Activated CD4-positive, alpha-beta memory T cell treated with anti-CD3 and anti-CD28 coated beads, Interleukin-2, amount 10 ng/mL, durations not matched to agents 7 days and 5 days (primary cell): Measurements from ENCODE around the gene CELA1. TPM values are rescaled to one million over a fixed set of nuclear protein-coding genes. Genes with fewer than 3 reads are reported as not detected.

Experiments
- CTCF ChIA-PET: fragments of 350-600 bp; sonication (Branson Sonifier 250); formaldehyde crosslinking; loops from one replicate; lab custom pipeline; 2021; ENCODE audit warnings: antibody characterized with exemption, inconsistent platforms; lab: Charles Lee
- POLR2A ChIA-PET: fragments of 350-600 bp; sonication (Branson Sonifier 250); formaldehyde crosslinking; loops from one replicate; lab custom pipeline; 2021; ENCODE audit warnings: antibody characterized with exemption; lab: Charles Lee
- DNase-seq: peaks from one replicate; pipeline ENCODE4 v3.0.0-alpha.2; 2020
- H3K27ac Mint-ChIP-seq: one replicate; pipeline ENCODE4 v1.8.0; 2021; ENCODE audit warnings: mild to moderate bottlenecking, mixed read lengths
- H3K27me3 Mint-ChIP-seq: one replicate; pipeline ENCODE4 v1.8.0; 2021; ENCODE audit warnings: mixed read lengths
- H3K36me3 Mint-ChIP-seq: one replicate; pipeline ENCODE4 v1.8.0; 2021; ENCODE audit warnings: low read depth, mixed read lengths
- H3K4me1 Mint-ChIP-seq: one replicate; pipeline ENCODE4 v1.8.0; 2021; ENCODE audit warnings: mixed read lengths
- H3K4me3 Mint-ChIP-seq: one replicate; pipeline ENCODE4 v1.8.0; 2021; ENCODE audit warnings: mild to moderate bottlenecking, mixed read lengths
- H3K9me3 Mint-ChIP-seq: one replicate; pipeline ENCODE4 v1.8.0; 2021; ENCODE audit warnings: mixed read lengths
- total RNA-seq, 2 experiments: library from RNA; stranded (reverse); gene quantifications; one replicate each; pipeline ENCODE4 v1.2.3, GENCODE V29; 2021

CELA1 gene
- total RNA-seq, 2 experiments from 2014 or later: not detected

- POLR2A ChIA-PET: interaction anchor here (1.3 to 1.6 kb wide), 2 partner anchors 20 to 23 kb away, joined by 4 to 5 read pairs; partner anchors contain the start of gene GALNT6
- CTCF ChIA-PET: interaction anchor here (1.1 to 1.7 kb wide), 2 partner anchors 22 to 49 kb away, joined by 4 to 5 read pairs; no protein-coding TSS in a partner anchor
- Mint-ChIP-seq H3K27me3 (no peaks in the 10 kb centered on the region), H3K36me3 (peaks cover 44% of the 10 kb centered on the region), H3K27ac (no peak overlapping the region), H3K4me1 (peaks cover 68% of the 10 kb centered on the region), H3K9me3 (no peaks in the 10 kb centered on the region), H3K4me3 (no peak overlapping the region)
- no peak for DNase-seq
Measured at GRCh38 chr12:51371295-51371953, 24.9 kb upstream of the CELA1 start.

- H3K9me3 Mint-ChIP-seq: no peaks in the 10 kb centered on the region
- CTCF ChIA-PET: interaction anchor here (1.7 kb wide), 1 partner anchor 21 kb away, joined by 4 read pairs; no protein-coding TSS in a partner anchor
- no peaks in the 10 kb centered on the region for H3K27me3 Mint-ChIP-seq
- no peak overlapping the region for H3K4me3 Mint-ChIP-seq
- no peak for DNase-seq
- POLR2A ChIA-PET: no interaction called here
- peaks cover 45% of the 10 kb centered on the region for H3K36me3 Mint-ChIP-seq
- no peak overlapping the region for H3K27ac Mint-ChIP-seq
- peaks cover 68% of the 10 kb centered on the region for H3K4me1 Mint-ChIP-seq
Measured at GRCh38 chr12:51370667-51371066, 24.2 kb upstream of the CELA1 start.

GRCh38 chr12:51369581-51369980 is 23.1 kb upstream of the CELA1 start:
- POLR2A ChIA-PET: interaction anchor here (0.8 to 1.7 kb wide), 14 partner anchors 9 to 606 kb away, joined by 3 to 34 read pairs (median 5); partner anchors contain the start of genes ATF1, DAZAP2, GALNT6 and LETMD1
- H3K36me3 Mint-ChIP-seq: peaks cover 38% of the 10 kb centered on the region
- no peak for DNase-seq
- H3K4me3 Mint-ChIP-seq: peak overlapping the region; percentile 25
- CTCF ChIA-PET: interaction anchor here (0.7 to 1.6 kb wide), 9 partner anchors 9 to 602 kb away, joined by 3 to 6 read pairs (median 4); partner anchors contain the start of gene GALNT6
- H3K27me3 Mint-ChIP-seq: no peaks in the 10 kb centered on the region
- no peaks in the 10 kb centered on the region for H3K9me3 Mint-ChIP-seq
- peaks cover 61% of the 10 kb centered on the region for H3K4me1 Mint-ChIP-seq
- H3K27ac Mint-ChIP-seq: peak overlapping the region; percentile 74

- Mint-ChIP-seq H3K4me1 (peaks cover 57% of the 10 kb centered on the region), H3K9me3 (no peaks in the 10 kb centered on the region), H3K36me3 (peaks cover 37% of the 10 kb centered on the region), H3K27ac (peak overlapping the region; percentile 74), H3K4me3 (peak overlapping the region; percentile 25), H3K27me3 (no peaks in the 10 kb centered on the region)
- peak; percentile 93 for DNase-seq
- ChIA-PET POLR2A (interaction anchor here (0.8 to 1.7 kb wide), 14 partner anchors 8 to 605 kb away, joined by 3 to 34 read pairs (median 5); partner anchors contain the start of genes ATF1, DAZAP2, GALNT6 and LETMD1), CTCF (interaction anchor here (0.7 to 1.6 kb wide), 12 partner anchors 9 to 656 kb away, joined by 3 to 6 read pairs (median 4); partner anchors contain the start of gene GALNT6)
Measured at GRCh38 chr12:51368640-51369517, 22.4 kb upstream of the CELA1 start.

- ChIA-PET POLR2A (no interaction called here), CTCF (interaction anchor here (0.7 to 1.4 kb wide), 3 partner anchors 9 to 46 kb away, joined by 3 to 4 read pairs (median 3); no protein-coding TSS in a partner anchor)
- Mint-ChIP-seq H3K9me3 (no peaks in the 10 kb centered on the region), H3K4me1 (peaks cover 33% of the 10 kb centered on the region), H3K4me3 (no peak overlapping the region), H3K27ac (no peak overlapping the region), H3K27me3 (no peaks in the 10 kb centered on the region), H3K36me3 (peaks cover 14% of the 10 kb centered on the region)
- no peak for DNase-seq
Measured at GRCh38 chr12:51365276-51365675, 18.8 kb upstream of the CELA1 start.

GRCh38 chr12:51364001-51364400 is 17.5 kb upstream of the CELA1 start:
- peaks cover 20% of the 10 kb centered on the region for H3K4me1 Mint-ChIP-seq
- CTCF ChIA-PET: no interaction called here
- H3K4me3 Mint-ChIP-seq: no peak overlapping the region
- POLR2A ChIA-PET: no interaction called here
- no peaks in the 10 kb centered on the region for H3K27me3 Mint-ChIP-seq
- DNase-seq: no peak
- no peaks in the 10 kb centered on the region for H3K9me3 Mint-ChIP-seq
- peaks cover 14% of the 10 kb centered on the region for H3K36me3 Mint-ChIP-seq
- no peak overlapping the region for H3K27ac Mint-ChIP-seq

- H3K36me3 Mint-ChIP-seq: peaks cover 17% of the 10 kb centered on the region
- no peaks in the 10 kb centered on the region for H3K27me3 Mint-ChIP-seq
- no peak overlapping the region for H3K27ac Mint-ChIP-seq
- ChIA-PET POLR2A (no interaction called here), CTCF (no interaction called here)
- DNase-seq: no peak
- peaks cover 10% of the 10 kb centered on the region for H3K4me1 Mint-ChIP-seq
- H3K4me3 Mint-ChIP-seq: no peak overlapping the region
- H3K9me3 Mint-ChIP-seq: no peaks in the 10 kb centered on the region
Measured at GRCh38 chr12:51362747-51363342, 16.4 kb upstream of the CELA1 start.

- no peak for DNase-seq
- no peak overlapping the region for H3K4me3 Mint-ChIP-seq
- ChIA-PET CTCF (interaction anchor here (0.7 kb wide), 1 partner anchor 411 kb away, joined by 3 read pairs; no protein-coding TSS in a partner anchor), POLR2A (no interaction called here)
- H3K4me1 Mint-ChIP-seq: peaks cover 5% of the 10 kb centered on the region
- peaks cover 20% of the 10 kb centered on the region for H3K36me3 Mint-ChIP-seq
- H3K27ac Mint-ChIP-seq: no peak overlapping the region
- no peaks in the 10 kb centered on the region for H3K27me3 Mint-ChIP-seq
- no peaks in the 10 kb centered on the region for H3K9me3 Mint-ChIP-seq
Measured at GRCh38 chr12:51362307-51362706, 15.8 kb upstream of the CELA1 start.

- Mint-ChIP-seq H3K27ac (no peak overlapping the region), H3K4me3 (no peak overlapping the region), H3K36me3 (peaks cover 26% of the 10 kb centered on the region), H3K27me3 (no peaks in the 10 kb centered on the region), H3K4me1 (peaks cover 5% of the 10 kb centered on the region), H3K9me3 (no peaks in the 10 kb centered on the region)
- CTCF ChIA-PET: interaction anchor here (0.8 to 1.2 kb wide), 3 partner anchors 9 to 536 kb away, joined by 3 to 4 read pairs (median 3); no protein-coding TSS in a partner anchor
- DNase-seq: no peak
- POLR2A ChIA-PET: interaction anchor here (1.8 kb wide), 1 partner anchor 8 kb away, joined by 5 read pairs; no protein-coding TSS in a partner anchor
Measured at GRCh38 chr12:51361161-51362016, 14.9 kb upstream of the CELA1 start.

GRCh38 chr12:51360315-51360714 is 13.8 kb upstream of the CELA1 start:
- no peaks in the 10 kb centered on the region for H3K9me3 Mint-ChIP-seq
- H3K4me1 Mint-ChIP-seq: peaks cover 5% of the 10 kb centered on the region
- ChIA-PET CTCF (interaction anchor here (0.8 to 1.2 kb wide), 2 partner anchors 19 to 535 kb away, joined by 3 to 4 read pairs; no protein-coding TSS in a partner anchor), POLR2A (interaction anchor here (1.8 kb wide), 1 partner anchor 9 kb away, joined by 5 read pairs; no protein-coding TSS in a partner anchor)
- DNase-seq: no peak
- H3K36me3 Mint-ChIP-seq: peaks cover 24% of the 10 kb centered on the region
- H3K4me3 Mint-ChIP-seq: no peak overlapping the region
- no peak overlapping the region for H3K27ac Mint-ChIP-seq
- no peaks in the 10 kb centered on the region for H3K27me3 Mint-ChIP-seq

- CTCF ChIA-PET: no interaction called here
- Mint-ChIP-seq H3K36me3 (peaks cover 24% of the 10 kb centered on the region), H3K4me1 (peaks cover 5% of the 10 kb centered on the region), H3K27ac (no peak overlapping the region), H3K27me3 (no peaks in the 10 kb centered on the region), H3K9me3 (no peaks in the 10 kb centered on the region), H3K4me3 (no peak overlapping the region)
- no peak for DNase-seq
- POLR2A ChIA-PET: interaction anchor here (1.0 to 1.8 kb wide), 2 partner anchors 9 to 10 kb away, joined by 4 to 5 read pairs; no protein-coding TSS in a partner anchor
Measured at GRCh38 chr12:51359851-51360250, 13.4 kb upstream of the CELA1 start.
